Thoracic aorta (tissue), 2 donors: ENCODE measurements around the gene NINJ2. TPM values are rescaled to one million over a fixed set of nuclear protein-coding genes. Genes with fewer than 3 reads are reported as not detected.

Source experiments
- ATAC-seq: fragments of 150-250 bp; one replicate; pipeline ENCODE4 v1.8.0; 2017; ENCODE audit warnings: low read depth; ENCODE audit not compliant: insufficient number of reproducible peaks, low FRiP score
- DNase-seq: peaks from one replicate; pipeline ENCODE4 v3.0.0-alpha.2; 2020; ENCODE audit warnings: low spot score
- H3K27ac ChIP-seq, 2 donors: fragments of 200-600 bp; sonication (generic); 1 replicate in 1 of 2; 2 replicates in 1 of 2; pipeline ENCODE4 v1.5.1; 2016; ENCODE audit warnings: mild to moderate bottlenecking in 2 of 2, moderate library complexity in 2 of 2
- H3K27me3 ChIP-seq: fragments of 200-600 bp; sonication (generic); replicated peaks from 2 replicates; pipeline ENCODE4 v1.6.0; 2016; ENCODE audit warnings: mild to moderate bottlenecking; ENCODE audit not compliant: insufficient read depth
- H3K36me3 ChIP-seq: fragments of 200-600 bp; sonication (generic); one replicate; pipeline ENCODE4 v1.5.1; 2016
- H3K4me1 ChIP-seq, 2 donors: fragments of 200-600 bp; sonication (generic); 1 replicate in 1 of 2; 2 replicates in 1 of 2; pipeline versions ENCODE4 v1.5.1 to v1.6.0; 2016; ENCODE audit warnings: low read depth in 2 of 2, mild to moderate bottlenecking in 1 of 2; ENCODE audit not compliant: control insufficient read depth in 1 of 2
- H3K4me3 ChIP-seq: fragments of 200-600 bp; sonication (generic); 2 replicates; pipeline ENCODE4 v1.5.1; 2016; ENCODE audit warnings: mild to moderate bottlenecking
- H3K9me3 ChIP-seq: fragments of 200-600 bp; sonication (generic); 2 replicates; pipeline ENCODE4 v1.5.1; 2016
- total RNA-seq, 2 donors: library from RNA; depleted of rRNA; stranded (reverse); fragments of >200 nt; gene quantifications; one replicate each; pipeline versions ENCODE4 v1.1.0 to v1.2.3, GENCODE V29; 2016
- TF ChIP-seq, protein P1 (sequence below): fragments of 200-600 bp; sonication (generic); IDR thresholded peaks from one replicate; pipeline ENCODE4 v1.5.1; 2019; ENCODE audit warnings: antibody characterized with exemption

NINJ2 gene
- total RNA-seq, 2 donors from 2014 or later, result 2.4 to 5.3 TPM

DNA sequence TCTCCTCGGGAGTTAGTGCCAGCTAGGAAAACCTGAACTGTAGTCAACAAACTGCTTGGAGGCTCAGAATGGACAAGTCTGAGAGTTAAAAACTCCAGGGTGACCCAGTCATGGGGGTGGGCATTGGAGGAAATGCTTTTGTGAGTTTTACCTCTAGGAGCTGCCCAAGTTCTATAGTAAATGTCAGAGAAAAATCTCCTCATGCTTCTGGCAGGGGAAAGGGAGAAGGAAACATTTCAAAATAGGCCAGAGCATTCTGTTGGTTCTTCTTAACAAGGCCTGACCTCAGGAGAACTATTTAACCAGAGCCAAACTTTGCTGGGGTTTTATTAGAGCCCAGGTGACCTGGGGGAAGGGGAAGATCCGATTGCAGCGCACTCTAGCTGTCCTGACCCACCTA, 12.3 kb downstream of the NINJ2 start:
- peaks cover 12 to 18% of the 10 kb centered on the region in 2 donors for H3K4me1 ChIP-seq
- no peaks in the 10 kb centered on the region for H3K27me3 ChIP-seq
- H3K36me3 ChIP-seq, result no peaks in the 10 kb centered on the region
- no peak overlapping the region for H3K4me3 ChIP-seq
- DNase-seq (no peak), ATAC-seq (no peak)
- no peaks in the 10 kb centered on the region for H3K9me3 ChIP-seq
- no peak overlapping the region for H3K27ac ChIP-seq
- TF ChIP-seq, protein P1, sequence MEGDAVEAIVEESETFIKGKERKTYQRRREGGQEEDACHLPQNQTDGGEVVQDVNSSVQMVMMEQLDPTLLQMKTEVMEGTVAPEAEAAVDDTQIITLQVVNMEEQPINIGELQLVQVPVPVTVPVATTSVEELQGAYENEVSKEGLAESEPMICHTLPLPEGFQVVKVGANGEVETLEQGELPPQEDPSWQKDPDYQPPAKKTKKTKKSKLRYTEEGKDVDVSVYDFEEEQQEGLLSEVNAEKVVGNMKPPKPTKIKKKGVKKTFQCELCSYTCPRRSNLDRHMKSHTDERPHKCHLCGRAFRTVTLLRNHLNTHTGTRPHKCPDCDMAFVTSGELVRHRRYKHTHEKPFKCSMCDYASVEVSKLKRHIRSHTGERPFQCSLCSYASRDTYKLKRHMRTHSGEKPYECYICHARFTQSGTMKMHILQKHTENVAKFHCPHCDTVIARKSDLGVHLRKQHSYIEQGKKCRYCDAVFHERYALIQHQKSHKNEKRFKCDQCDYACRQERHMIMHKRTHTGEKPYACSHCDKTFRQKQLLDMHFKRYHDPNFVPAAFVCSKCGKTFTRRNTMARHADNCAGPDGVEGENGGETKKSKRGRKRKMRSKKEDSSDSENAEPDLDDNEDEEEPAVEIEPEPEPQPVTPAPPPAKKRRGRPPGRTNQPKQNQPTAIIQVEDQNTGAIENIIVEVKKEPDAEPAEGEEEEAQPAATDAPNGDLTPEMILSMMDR, result no peak

DNA sequence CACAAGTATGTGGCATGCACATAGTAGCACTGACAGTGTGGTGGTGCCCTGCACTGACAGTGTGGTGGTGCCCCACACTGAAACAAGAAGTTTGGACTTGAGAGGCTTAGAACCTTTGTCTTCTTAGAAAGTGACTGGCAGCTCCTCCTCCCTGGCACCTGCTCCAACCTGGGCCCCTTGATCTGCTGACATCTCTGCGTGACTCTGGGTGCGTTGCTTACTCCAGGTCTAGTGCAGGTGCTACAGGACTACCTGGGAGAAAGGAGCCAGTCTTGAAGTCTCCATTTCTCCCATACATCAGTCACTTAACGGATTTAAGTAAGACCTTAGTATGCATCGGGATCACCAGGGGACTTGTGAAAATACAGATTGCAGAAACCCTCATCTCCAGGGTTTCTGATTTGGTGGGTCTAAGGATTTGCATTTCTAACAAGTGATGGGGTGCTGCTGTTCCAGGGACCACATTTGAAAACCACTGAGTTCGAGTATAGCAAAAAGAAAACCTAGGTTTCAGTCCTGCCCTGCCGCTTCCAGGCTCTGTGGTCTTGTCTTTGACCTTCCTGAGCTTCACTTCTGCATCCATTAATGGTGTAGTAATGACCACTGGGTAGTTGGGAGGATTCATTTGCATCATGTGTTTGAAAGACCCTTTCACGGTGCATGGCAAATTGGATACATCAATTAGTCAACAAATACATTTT, 15.7 kb downstream of the NINJ2 start:
- DNase-seq, result no peak
- Histone ChIP-seq H3K27me3 (no peaks in the 10 kb centered on the region), H3K36me3 (no peaks in the 10 kb centered on the region), H3K4me1 (peaks cover 28 to 49% of the 10 kb centered on the region in 2 donors), H3K9me3 (no peaks in the 10 kb centered on the region), H3K27ac (peak overlapping the region; percentile 82 to 95), H3K4me3 (no peak overlapping the region)
- ATAC-seq, result no peak
- TF ChIP-seq, protein P1, result no peak

- H3K9me3 ChIP-seq, result no peaks in the 10 kb centered on the region
- H3K27ac ChIP-seq, result peak overlapping the region; percentile 82 to 95
- H3K36me3 ChIP-seq, result no peaks in the 10 kb centered on the region
- peak overlapping the region; percentile 18 for H3K4me3 ChIP-seq
- DNase-seq (peak; percentile 48), ATAC-seq (peak; percentile 35)
- H3K27me3 ChIP-seq, result no peaks in the 10 kb centered on the region
- peaks cover 28 to 49% of the 10 kb centered on the region in 2 donors for H3K4me1 ChIP-seq
- TF ChIP-seq, protein P1, result no peak
Observed at GRCh38 chr12:646442-647384, 16.5 kb downstream of the NINJ2 start.

DNA sequence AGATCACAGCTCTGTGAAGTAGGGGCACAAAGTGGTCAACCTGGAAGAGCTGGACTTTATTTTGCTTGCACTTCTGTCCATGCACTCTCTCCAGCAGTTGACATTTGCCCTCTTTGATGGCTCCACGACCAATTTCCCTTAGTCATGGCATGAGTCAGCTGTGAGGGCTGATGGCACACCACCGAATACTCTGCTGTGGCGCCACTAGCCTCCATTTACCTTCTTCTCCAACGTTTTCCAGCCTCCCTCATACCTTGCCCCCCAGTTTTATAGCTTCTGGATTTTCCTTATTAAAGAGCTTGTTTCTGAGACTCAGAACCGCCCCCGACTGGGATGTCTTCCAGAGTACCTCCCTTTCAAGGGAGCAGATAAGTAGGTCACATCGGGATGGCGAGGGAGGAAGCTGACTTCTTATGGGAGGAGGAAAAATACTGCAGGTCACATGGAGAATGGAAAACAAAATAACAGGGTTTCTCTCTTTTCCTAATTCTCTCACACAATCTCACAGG, 17.6 kb downstream of the NINJ2 start:
- ATAC-seq, result peak; percentile 9
- Histone ChIP-seq H3K27me3 (no peaks in the 10 kb centered on the region), H3K4me3 (no peak overlapping the region), H3K9me3 (no peaks in the 10 kb centered on the region), H3K27ac (peak overlapping the region; percentile 82 to 95), H3K4me1 (peaks cover 28 to 49% of the 10 kb centered on the region in 2 donors), H3K36me3 (no peaks in the 10 kb centered on the region)
- DNase-seq, result no peak
- TF ChIP-seq, protein P1, result no peak
